GM12878 (cell line): ENCODE results near the gene KRTAP1-3. TPM values are rescaled to one million over a fixed set of nuclear protein-coding genes. Genes with fewer than 3 reads are reported as not detected.

Experiments
- ATAC-seq: fragments of 200-7000 bp; cut with Tn5 transposase; 3 replicates; pipeline ENCODE4 v1.9.1; 2020; ENCODE audit warnings: mild to moderate bottlenecking, moderate library complexity
- BruUV-seq: library from RNA; stranded (reverse); fragments of 400-500 nt; replicated peaks from 2 replicates; lab custom pipeline; 2021; lab: Mats Ljungman, UMichigan
- CTCF ChIA-PET: fragments of 300-600 bp; sonication (Branson Sonifier 250); formaldehyde crosslinking; extraction: SDS; loops from one replicate; lab custom pipeline; 2021; ENCODE audit warnings: inconsistent platforms; lab: Yijun Ruan, JAX
- POLR2A ChIA-PET: fragments of 350-600 bp; formaldehyde crosslinking; extraction: SDS; loops from one replicate; lab custom pipeline; 2021; ENCODE audit warnings: inconsistent platforms; lab: Charles Lee
- RAD21 ChIA-PET: fragments of 300-600 bp; sonication (Branson Sonifier 250); formaldehyde crosslinking; loops from one replicate; lab custom pipeline; 2023; ENCODE audit warnings: antibody characterized with exemption; ENCODE audit not compliant: unreplicated experiment; lab: Charles Lee
- SMC1A ChIA-PET: fragments of 300-600 bp; sonication (Branson Sonifier 250); formaldehyde crosslinking; loops from one replicate; lab custom pipeline; 2023; ENCODE audit not compliant: unreplicated experiment, uncharacterized antibody; lab: Charles Lee
- DNase-seq: peaks from one replicate; pipeline ENCODE4 v3.0.0-alpha.2; 2011; ENCODE audit warnings: low read depth, low spot score
- FAIRE-seq: peaks from 3 replicates; lab custom pipeline; 2011; peaks lifted over from hg19 to GRCh38; lab: Jason Lieb, UNC
- H2AFZ ChIP-seq: 2 replicates; pipeline ENCODE4 v1.6.0; 2011; ENCODE audit warnings: low read depth, low read length, control low read depth; ENCODE audit not compliant: control insufficient read depth
- H3K27ac ChIP-seq: 2 replicates; pipeline ENCODE4 v1.5.1; 2011; ENCODE audit warnings: control low read depth; ENCODE audit not compliant: control insufficient read depth, insufficient read depth
- H3K27me3 ChIP-seq, 2 experiments: replicated peaks in 1 of 2; 2 replicates each; pipeline versions ENCODE4 v1.6.0 to v1.6.1; 2011; ENCODE audit warnings: low read length in 1 of 2; ENCODE audit not compliant: control insufficient read depth in 2 of 2, insufficient read depth in 2 of 2
- H3K36me3 ChIP-seq, 2 experiments: 2 replicates each; pipeline ENCODE4 v1.5.1; 2011; ENCODE audit warnings: low read length in 1 of 2; ENCODE audit not compliant: control insufficient read depth in 2 of 2, insufficient read depth in 2 of 2
- H3K4me1 ChIP-seq: 2 replicates; pipeline ENCODE4 v1.6.1; 2011; ENCODE audit warnings: mild to moderate bottlenecking, low read length, moderate library complexity, mixed read lengths; ENCODE audit not compliant: control insufficient read depth, insufficient read depth
- H3K4me2 ChIP-seq: 2 replicates; pipeline ENCODE4 v1.6.0; 2011; ENCODE audit warnings: control low read depth; ENCODE audit not compliant: control insufficient read depth, insufficient read depth
- H3K4me3 ChIP-seq: fragments of 200-600 bp; sonication (generic); 2 replicates; pipeline ENCODE4 v1.5.1; 2016
- H3K79me2 ChIP-seq: 2 replicates; pipeline ENCODE4 v1.6.0; 2011; ENCODE audit warnings: low read length; ENCODE audit not compliant: control insufficient read depth, insufficient read depth
- H3K9ac ChIP-seq: 2 replicates; pipeline ENCODE4 v1.8.0; 2011; ENCODE audit warnings: low read length, control low read depth, mixed read lengths; ENCODE audit not compliant: control insufficient read depth, insufficient read depth
- H3K9me3 ChIP-seq: replicated peaks from 3 replicates; pipeline ENCODE4 v1.5.1; 2011; ENCODE audit warnings: mild to moderate bottlenecking, low read length; ENCODE audit not compliant: control insufficient read depth, insufficient read depth
- H4K20me1 ChIP-seq: 2 replicates; pipeline ENCODE4 v1.6.0; 2011; ENCODE audit not compliant: control insufficient read depth, insufficient read depth
- CEBPB ChIP-seq, 2 experiments: fragments of 150-350 bp in 1 of 2; IDR thresholded peaks; 2 replicates each; pipeline ENCODE4 v1.6.1; 2012 to 2014; ENCODE audit warnings: low read depth in 2 of 2, low read length in 2 of 2, borderline replicate concordance in 1 of 2, inconsistent platforms in 1 of 2
- CREB1 ChIP-seq: IDR thresholded peaks from 2 replicates; pipeline ENCODE4 v1.6.1; 2012; ENCODE audit warnings: low read depth, mild to moderate bottlenecking, inconsistent platforms
- EED ChIP-seq: sonication (generic); IDR thresholded peaks from 2 replicates; pipeline ENCODE4 v1.6.1; 2016; ENCODE audit warnings: antibody characterized with exemption, low read depth
- EGR1 ChIP-seq, 2 experiments: IDR thresholded peaks; 1 replicate in 1 of 2; 2 replicates in 1 of 2; pipeline ENCODE4 v1.6.1; 2011 to 2012; ENCODE audit warnings: low read depth in 2 of 2, low read length in 2 of 2, borderline replicate concordance in 1 of 2, mild to moderate bottlenecking in 1 of 2, moderate library complexity in 1 of 2
- ESRRA ChIP-seq: IDR thresholded peaks from 2 replicates; pipeline ENCODE4 v1.6.1; 2012; ENCODE audit warnings: mild to moderate bottlenecking, low read length, improper control_type of control experiment
- FOXK2 ChIP-seq: fragments of 450-650 bp; IDR thresholded peaks from 2 replicates; pipeline ENCODE4 v1.6.1; 2017; ENCODE audit warnings: mild to moderate bottlenecking, moderate library complexity
- GATAD2B ChIP-seq: fragments of 450-650 bp; conservative IDR thresholded peaks from 2 replicates; pipeline ENCODE4 v1.6.1; 2017; ENCODE audit warnings: low read depth, mild to moderate bottlenecking, moderate library complexity
- IRF3 ChIP-seq: fragments of 450-650 bp; IDR thresholded peaks from 2 replicates; pipeline ENCODE4 v1.6.1; 2014; ENCODE audit warnings: mild to moderate bottlenecking
- JUND ChIP-seq: IDR thresholded peaks from 2 replicates; pipeline ENCODE4 v1.6.1; 2012; ENCODE audit warnings: low read depth, mild to moderate bottlenecking, low read length, improper control_type of control experiment, moderate library complexity
- NRF1 ChIP-seq: conservative IDR thresholded peaks from 2 replicates; pipeline ENCODE4 v1.6.1; 2011; ENCODE audit warnings: mild to moderate bottlenecking, low read depth, low read length, improper control_type of control experiment
- PBX3 ChIP-seq: IDR thresholded peaks from 2 replicates; pipeline ENCODE4 v1.6.1; 2011; ENCODE audit warnings: mild to moderate bottlenecking, low read depth, low read length, moderate library complexity; ENCODE audit not compliant: insufficient replicate concordance
- TAF1 ChIP-seq: IDR thresholded peaks from 2 replicates; pipeline ENCODE4 v1.6.1; 2011; ENCODE audit warnings: mild to moderate bottlenecking, low read depth, low read length, borderline replicate concordance
- TARDBP ChIP-seq: IDR thresholded peaks from 2 replicates; pipeline ENCODE4 v1.6.1; 2016; ENCODE audit warnings: borderline replicate concordance
- USF1 ChIP-seq: IDR thresholded peaks from 2 replicates; pipeline ENCODE4 v1.6.1; 2011; ENCODE audit warnings: borderline replicate concordance, low read depth, mild to moderate bottlenecking, moderate library complexity, mixed read lengths, low read length; ENCODE audit not compliant: insufficient read depth; ENCODE audit errors: extremely low read length
- ZNF217 ChIP-seq: fragments of 450-650 bp; IDR thresholded peaks from 2 replicates; pipeline ENCODE4 v1.6.1; 2017; ENCODE audit warnings: antibody characterized with exemption, mild to moderate bottlenecking
- ZNF274 ChIP-seq: IDR thresholded peaks from one replicate; pipeline ENCODE4 v1.8.0; 2011; ENCODE audit not compliant: insufficient read length, insufficient read depth
- ZZZ3 ChIP-seq: IDR thresholded peaks from 2 replicates; pipeline ENCODE4 v1.6.1; 2011; ENCODE audit warnings: low read depth; ENCODE audit not compliant: control insufficient read depth, insufficient read length
- WGBS: methylation state at CpG from one replicate; pipeline ENCODE4 v1.1.6; 2016; ENCODE audit warnings: low lambda C conversion rate; ENCODE audit not compliant: insufficient replicate concordance, insufficient coverage; ENCODE audit errors: missing lambda C conversion rate; 5-methylcytosine and 5-hydroxymethylcytosine counted together
- in situ Hi-C: fragments of 300-500 bp; cut with MboI; formaldehyde crosslinking; loops from 9 replicates; pipeline ENCODE4 v1.14.3; 2018; ENCODE audit warnings: mixed read lengths
- intact Hi-C: fragments of 100-400 bp; cut with micrococcal nuclease; formaldehyde crosslinking; loops from one replicate; pipeline ENCODE4 v1.14.2; 2022; ENCODE audit not compliant: unreplicated experiment
- polyA plus RNA-seq, 11 experiments: library from polyadenylated mRNA; depleted of rRNA in 4 of 11; unstranded in 6 of 11; stranded (reverse) in 5 of 11; fragments of >200 nt; fragmentation: Nextera tagmentation in 4 of 11; fragmentation: Illumina TruSeq in 1 of 11; extraction: Ambion mirVana in 4 of 11; extraction: Trizol in 1 of 11; gene quantifications; 1 replicate in 1 of 11; 2 replicates in 10 of 11; pipeline versions ENCODE4 v1.2.1 to v1.2.3, GENCODE V29; 2011 to 2016; ENCODE audit warnings: inconsistent platforms in 2 of 11, missing spikeins in 2 of 11, low read depth in 1 of 11
- total RNA-seq, 4 experiments: library from RNA; depleted of rRNA in 3 of 4; stranded (reverse); fragments of >200 nt in 3 of 4; fragmentation: Illumina TruSeq in 1 of 4; extraction: Trizol in 1 of 4; gene quantifications; 2 replicates each; pipeline versions ENCODE4 v1.2.1 to v1.2.3, GENCODE V29; 2013 to 2021
- TF ChIP-seq, protein P1 (sequence below): fragments of 450-650 bp; IDR thresholded peaks from 2 replicates; pipeline ENCODE4 v1.6.1; 2016; ENCODE audit warnings: mild to moderate bottlenecking
- TF ChIP-seq, protein P2 (sequence below): fragments of 150-350 bp; IDR thresholded peaks from 2 replicates; pipeline ENCODE4 v1.6.1; 2014; ENCODE audit warnings: mild to moderate bottlenecking, low read depth, low read length
- TF ChIP-seq, protein P3 (sequence below): IDR thresholded peaks from 2 replicates; pipeline ENCODE4 v1.6.1; 2012; ENCODE audit warnings: low read depth, low read length, improper control_type of control experiment

The KRTAP1-3 gene
- total and polyA plus RNA-seq, 10 of the 15 experiments (the other 5 are each of a cell fraction or from before 2014, with no cell fraction given), result not detected

- no TSS peak for BruUV-seq
- H2AFZ ChIP-seq, result no peak overlapping the region
- no peaks in the 10 kb centered on the region for H4K20me1 ChIP-seq
- no peak overlapping the region for H3K4me3 ChIP-seq
- no peaks in the 10 kb centered on the region; a peak in 2 of 4 replicates for H3K27me3 ChIP-seq
- CTCF ChIA-PET, result no interaction called here
- SMC1A ChIA-PET, result no interaction called here
- no peak for DNase-seq
- POLR2A ChIA-PET, result no interaction called here
- no peaks in the 10 kb centered on the region for H3K36me3 ChIP-seq
- no peaks in the 10 kb centered on the region for H3K4me1 ChIP-seq
- ATAC-seq, result no peak
- in situ Hi-C loops, result no loop called here
- H3K9ac ChIP-seq, result no peak overlapping the region
- H3K79me2 ChIP-seq, result no peaks in the 10 kb centered on the region
- RAD21 ChIA-PET, result no interaction called here
- TF ChIP-seq IRF3, result no peak
- no peak for TF ChIP-seq TARDBP
- no peak for TF ChIP-seq EGR1 (IDR thresholded peaks at IDR 0.05; ENCODE audit: borderline replicate concordance in 1 of 2, low read depth in 2 of 2, low read length in 2 of 2)
- no peak for TF ChIP-seq USF1
- no peak for TF ChIP-seq FOXK2
- no peak for TF ChIP-seq ZZZ3
- TF ChIP-seq JUND, result no peak
- no peak for TF ChIP-seq GATAD2B
- no peak for TF ChIP-seq ZNF217
- no peak for TF ChIP-seq CEBPB (IDR thresholded peaks at IDR 0.05; ENCODE audit: borderline replicate concordance in 1 of 2, low read depth in 2 of 2, low read length in 2 of 2)
- TF ChIP-seq, protein P1, sequence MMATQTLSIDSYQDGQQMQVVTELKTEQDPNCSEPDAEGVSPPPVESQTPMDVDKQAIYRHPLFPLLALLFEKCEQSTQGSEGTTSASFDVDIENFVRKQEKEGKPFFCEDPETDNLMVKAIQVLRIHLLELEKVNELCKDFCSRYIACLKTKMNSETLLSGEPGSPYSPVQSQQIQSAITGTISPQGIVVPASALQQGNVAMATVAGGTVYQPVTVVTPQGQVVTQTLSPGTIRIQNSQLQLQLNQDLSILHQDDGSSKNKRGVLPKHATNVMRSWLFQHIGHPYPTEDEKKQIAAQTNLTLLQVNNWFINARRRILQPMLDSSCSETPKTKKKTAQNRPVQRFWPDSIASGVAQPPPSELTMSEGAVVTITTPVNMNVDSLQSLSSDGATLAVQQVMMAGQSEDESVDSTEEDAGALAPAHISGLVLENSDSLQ, result no peak
- no peak for TF ChIP-seq CREB1
- TF ChIP-seq EED, result no peak
- TF ChIP-seq ZNF274, result no peak
- no peak for TF ChIP-seq NRF1
- TF ChIP-seq PBX3, result no peak
- TF ChIP-seq TAF1, result no peak
- TF ChIP-seq, protein P2, sequence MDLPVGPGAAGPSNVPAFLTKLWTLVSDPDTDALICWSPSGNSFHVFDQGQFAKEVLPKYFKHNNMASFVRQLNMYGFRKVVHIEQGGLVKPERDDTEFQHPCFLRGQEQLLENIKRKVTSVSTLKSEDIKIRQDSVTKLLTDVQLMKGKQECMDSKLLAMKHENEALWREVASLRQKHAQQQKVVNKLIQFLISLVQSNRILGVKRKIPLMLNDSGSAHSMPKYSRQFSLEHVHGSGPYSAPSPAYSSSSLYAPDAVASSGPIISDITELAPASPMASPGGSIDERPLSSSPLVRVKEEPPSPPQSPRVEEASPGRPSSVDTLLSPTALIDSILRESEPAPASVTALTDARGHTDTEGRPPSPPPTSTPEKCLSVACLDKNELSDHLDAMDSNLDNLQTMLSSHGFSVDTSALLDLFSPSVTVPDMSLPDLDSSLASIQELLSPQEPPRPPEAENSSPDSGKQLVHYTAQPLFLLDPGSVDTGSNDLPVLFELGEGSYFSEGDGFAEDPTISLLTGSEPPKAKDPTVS, result no peak
- no peak for TF ChIP-seq ESRRA
- TF ChIP-seq, protein P3, sequence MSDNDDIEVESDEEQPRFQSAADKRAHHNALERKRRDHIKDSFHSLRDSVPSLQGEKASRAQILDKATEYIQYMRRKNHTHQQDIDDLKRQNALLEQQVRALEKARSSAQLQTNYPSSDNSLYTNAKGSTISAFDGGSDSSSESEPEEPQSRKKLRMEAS, result no peak
- 8% methylated on average over 7 of the region's 7 CpGs for WGBS
- no peak overlapping the region for H3K27ac ChIP-seq
- no peak overlapping the region for H3K4me2 ChIP-seq
- H3K9me3 ChIP-seq, result no peaks in the 10 kb centered on the region
- intact Hi-C loops, result no loop called here
- no peak for FAIRE-seq
These were observed 19.2 kb downstream of the KRTAP1-3 start for GRCh38 chr17:41015454-41015853.
